ENCODE data around the gene CFAP46. TPM values are rescaled to one million over a fixed set of nuclear protein-coding genes. Genes with fewer than 3 reads are reported as not detected.

The CFAP46 gene
- total RNA-seq, 1 donor from 2014 or later: 0.48 TPM

DNA sequence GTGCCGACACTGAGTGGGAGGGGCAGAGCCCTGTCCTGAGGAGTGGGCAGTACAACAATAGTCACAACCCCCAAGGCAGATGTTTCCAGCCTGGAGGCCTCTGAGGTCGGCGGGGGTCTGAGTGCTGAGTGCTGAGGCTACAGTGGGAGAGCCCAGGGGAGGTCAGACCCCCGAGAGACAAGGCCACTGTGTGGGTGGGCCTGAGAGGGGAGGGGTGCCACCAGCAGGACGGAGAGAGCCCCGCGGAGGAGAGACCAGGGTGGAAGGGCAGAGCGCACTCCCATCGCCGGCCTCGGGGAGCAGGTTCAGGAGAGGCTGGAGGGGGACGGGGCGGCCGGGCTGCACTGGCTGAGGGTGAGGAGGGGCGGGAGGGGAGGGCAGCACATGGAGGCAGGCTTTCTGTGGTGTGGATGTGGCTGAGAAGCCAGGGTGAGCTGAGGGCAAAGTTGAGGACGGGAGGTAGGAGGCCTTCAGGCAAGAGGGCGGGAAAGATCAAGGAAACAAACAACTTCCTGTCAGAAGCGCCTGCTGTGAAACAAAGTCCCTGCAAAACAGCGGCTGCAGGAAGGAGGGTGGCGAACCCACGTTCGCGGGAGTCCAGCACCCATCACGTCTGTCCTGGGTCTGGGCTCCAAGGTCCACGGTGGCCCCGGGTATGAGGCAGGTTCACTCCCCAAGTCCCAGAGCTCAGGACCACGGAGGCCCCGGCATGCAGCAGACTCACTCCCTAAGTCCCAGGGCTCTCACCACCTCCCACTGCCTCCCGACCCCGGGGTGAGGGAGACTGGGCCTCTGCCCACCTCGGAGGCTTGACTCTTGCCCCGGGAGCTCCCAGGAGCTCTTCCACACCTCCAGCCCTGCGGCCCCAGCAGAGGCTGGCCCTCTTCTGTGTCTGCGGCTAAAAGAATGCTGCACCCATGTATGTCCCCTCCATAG, 79.6 kb downstream of the CFAP46 start:
- DNase-seq (ENCODE audit: low spot score): no peak

DNA sequence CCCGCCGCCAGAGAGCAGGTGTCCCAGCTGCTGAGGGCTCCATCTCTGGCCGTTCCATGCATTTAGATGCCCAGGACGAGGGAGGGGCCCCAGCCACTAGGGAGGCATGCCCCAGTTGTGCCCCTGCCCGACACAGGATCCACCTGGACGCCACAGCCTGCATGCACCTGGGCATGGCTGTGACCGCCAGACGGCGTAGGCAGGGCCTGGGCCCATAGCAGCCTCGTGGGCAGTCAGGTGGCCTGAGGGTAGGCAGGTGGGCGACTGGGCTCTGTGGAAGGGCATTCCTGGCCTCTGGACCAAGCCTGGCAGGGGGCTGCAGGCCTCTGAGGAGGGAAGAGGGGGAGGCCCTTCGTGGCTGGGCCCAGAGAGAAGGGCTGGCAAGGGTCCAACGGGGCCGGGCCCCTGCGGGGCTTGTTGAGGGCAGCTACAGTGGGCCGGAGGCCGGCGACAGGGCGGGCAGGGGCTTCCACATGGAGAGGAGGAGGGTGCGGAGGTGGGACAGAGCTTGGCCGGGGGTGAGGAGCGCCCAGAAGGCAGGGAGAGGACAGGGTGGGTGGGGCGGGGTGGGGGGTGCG, 80.4 kb downstream of the CFAP46 start:
- DNase-seq (ENCODE audit: low spot score): no peak

DNA sequence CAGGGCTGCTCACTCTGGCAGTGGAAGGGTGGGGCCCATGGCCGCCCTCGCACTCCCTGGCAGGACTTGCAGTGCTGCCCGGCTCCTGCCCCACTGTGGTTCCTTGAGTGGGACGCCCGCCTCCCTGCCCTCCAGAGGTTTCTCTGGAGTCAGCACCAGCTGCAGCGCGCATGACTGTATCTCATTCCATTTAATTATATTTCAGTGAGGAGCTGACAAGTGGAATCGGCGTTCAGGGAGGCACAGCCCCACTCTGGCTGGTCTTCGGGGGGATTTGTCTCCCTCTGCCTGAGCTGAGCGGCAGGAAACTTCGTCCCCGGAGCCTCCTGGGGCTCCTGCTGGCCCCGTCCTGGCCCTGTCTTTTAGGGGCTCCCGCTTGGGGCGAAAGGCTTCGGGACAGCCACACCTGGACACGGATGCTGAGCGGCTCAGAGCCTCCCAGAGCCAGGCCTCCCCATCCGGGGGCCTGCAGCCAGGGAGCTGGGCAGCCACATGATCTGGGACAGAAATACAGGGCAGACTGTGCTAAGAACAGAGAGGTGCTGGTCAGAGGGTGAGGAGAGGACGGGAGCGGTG, 81.2 kb downstream of the CFAP46 start:
- no peak for DNase-seq (ENCODE audit: low spot score)

DNA sequence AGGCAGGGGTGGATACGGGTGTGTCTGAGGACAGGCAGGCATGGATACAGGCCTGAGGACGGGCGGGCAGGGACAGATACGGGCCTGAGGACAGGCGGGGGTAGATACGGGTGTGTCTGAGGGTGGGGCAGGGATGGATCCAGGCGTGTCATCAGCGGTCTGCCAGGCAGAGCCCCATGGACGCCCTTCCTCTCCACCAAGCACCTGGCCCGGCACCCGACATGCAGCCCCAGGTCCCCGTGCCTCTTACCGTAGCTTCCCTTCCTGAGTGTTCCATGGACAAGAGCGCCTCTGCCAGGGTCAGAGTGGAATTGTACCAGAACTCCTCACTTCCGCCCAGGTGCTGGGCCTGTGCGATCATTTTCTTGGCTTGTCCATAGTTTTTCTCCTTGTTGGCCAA, 81.8 kb downstream of the CFAP46 start:
- DNase-seq (ENCODE audit: low spot score): no peak

DNA sequence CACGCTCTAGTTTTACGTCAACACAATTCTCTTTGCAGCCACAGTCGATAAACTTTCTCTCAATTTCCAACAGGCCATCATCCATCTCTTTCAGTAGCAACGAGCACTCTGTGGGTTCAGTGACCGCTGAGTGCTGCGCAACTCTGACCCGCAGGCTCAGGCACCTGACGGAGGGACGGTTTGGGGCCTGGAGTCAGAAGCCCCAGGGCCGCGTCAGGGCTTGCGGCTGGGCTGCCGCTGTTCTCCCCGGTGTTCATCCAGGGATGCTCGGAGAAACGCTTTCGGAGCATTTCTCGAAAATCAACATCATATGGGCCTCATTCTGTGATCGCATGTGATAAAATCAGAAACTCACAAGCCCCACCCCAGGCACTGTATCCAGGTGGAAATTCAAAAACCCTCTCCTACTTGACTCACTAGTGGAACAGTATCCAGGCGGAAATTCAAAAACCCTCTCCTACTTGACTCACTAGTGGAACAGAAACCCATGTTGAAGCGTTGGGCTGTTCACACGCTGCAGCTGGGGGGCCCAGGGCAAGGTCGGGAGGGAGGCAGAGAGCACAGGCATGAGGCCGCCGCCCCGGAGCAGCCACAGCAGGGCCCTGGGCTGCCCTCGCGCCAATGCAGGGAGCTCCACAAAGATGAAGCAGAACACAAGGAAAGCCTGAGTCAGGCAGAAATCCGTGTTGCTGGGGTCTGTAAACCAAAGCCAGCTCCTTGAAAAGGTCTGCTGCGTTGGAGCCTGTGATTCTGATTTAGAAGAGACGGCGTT, 83.1 kb downstream of the CFAP46 start:
- no peak for DNase-seq (ENCODE audit: low spot score)

DNA sequence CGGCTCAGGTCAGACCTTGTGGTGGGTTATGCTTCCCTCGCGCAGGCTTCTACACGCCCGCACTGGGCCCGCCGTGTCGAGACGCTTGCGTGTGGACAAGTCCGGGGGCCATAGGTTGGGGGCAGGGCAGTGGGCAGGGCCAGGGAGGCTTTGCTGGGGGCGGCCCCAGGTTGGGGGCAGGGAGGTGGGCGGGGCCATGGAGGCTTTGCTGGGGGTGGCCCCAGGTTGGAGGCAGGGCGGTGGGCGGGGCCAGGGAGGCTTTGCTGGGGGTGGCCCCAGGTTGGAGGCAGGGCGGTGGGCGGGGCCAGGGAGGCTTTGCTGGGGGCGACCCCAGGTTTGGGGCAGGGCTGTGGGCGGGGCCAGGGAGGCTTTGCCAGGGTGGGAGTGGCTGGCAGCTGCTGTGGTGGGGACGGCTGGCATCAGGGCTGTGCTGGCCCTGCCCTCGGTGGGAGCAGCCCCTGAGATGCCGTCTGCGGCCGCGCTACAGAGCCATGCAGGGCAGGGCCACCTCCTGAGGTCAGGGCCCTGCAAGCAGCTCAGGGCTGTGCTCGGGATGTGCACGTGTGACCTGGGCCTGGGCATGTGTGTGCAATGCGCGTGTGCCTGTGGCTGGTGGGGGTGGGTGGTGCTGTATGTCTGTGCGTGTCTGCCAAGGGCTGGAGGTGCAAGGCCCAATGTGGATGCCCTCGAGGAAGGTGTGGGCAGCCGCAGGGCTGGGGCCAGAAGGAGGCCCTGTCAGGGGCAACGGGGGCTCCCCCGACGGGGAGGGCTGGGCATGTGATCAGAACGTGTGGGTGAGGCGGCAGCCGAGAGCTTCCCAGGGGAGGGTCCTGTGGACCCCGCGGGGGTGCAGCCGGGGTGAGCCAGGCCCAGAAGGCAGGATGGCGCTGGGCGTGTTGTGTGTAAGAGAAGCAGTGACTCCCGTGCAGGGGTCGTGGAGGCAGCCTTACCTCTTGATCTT, 84.0 kb downstream of the CFAP46 start:
- no peak for DNase-seq (ENCODE audit: low spot score)

DNA sequence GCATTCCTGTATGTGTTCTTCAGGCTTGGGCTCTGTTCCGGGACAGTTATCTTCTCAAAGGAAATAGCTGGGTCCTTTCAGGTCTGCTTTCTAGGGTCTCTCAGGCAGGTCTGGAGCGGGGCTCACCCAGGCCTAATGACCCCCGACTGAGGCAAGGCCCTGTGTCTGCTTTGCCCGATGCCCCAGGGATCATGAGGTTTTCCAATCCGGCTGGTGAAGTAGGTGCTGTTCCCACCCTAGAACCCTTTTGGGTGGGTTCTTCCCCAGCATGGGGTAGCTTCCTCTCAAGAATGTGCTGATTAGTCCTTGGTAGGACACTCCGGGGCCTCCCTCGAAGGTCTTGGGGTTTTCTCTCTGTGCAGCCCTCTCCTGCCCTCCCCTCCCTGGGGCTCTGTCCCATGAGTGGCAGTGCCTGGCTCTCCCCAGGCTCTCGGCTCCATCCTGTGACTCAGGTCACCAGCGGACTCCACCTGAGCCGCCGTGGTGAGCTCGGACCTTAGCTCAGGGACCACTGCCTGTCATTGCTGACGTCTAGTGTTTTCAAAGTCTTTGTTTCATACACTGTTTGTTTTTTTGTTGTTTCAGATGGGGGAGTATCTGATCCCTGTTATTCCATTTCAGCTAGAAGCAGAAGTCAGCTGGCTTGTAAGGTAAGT, 85.4 kb downstream of the CFAP46 start:
- DNase-seq (ENCODE audit: low spot score): no peak

DNA sequence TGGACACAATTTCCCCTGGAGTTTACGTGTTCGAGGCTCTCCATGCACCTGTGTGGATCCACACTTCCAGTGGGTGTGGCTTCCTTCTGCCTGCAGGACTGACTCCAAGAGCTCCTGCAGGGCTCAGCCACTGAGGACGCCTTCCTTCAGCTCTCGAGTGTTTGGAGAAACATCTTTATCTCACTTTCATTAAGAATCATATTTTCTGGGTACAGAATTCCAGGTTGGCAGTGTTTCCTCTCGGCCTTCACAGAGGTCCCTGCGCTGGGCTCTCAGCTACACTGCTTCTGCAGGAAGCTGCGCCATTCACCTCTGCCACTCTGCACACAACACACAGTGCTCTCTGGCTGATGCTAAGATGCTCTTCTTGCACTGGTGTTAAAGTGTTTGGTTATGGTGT, 86.5 kb downstream of the CFAP46 start:
- no peak for DNase-seq (ENCODE audit: low spot score)

DNA sequence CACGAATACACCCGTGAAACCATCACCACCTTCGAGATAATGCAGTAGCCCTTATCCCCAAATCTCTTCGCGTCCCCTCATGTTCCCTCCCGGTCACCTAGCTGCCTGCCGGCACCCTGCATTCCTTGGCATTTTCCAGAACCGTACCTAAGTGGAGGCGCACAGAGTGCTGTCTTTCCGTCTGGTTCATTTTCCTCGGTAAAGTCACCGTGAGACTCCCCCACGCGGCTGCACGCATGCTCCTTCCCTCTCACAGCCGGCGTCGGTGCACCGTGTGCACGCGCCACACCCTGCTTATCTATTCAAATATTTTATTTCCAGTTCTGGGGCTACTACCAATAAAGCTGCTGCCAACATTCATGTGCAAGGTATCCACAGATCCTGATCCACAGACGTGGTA, 90.9 kb downstream of the CFAP46 start:
- DNase-seq (ENCODE audit: low spot score): no peak

DNA sequence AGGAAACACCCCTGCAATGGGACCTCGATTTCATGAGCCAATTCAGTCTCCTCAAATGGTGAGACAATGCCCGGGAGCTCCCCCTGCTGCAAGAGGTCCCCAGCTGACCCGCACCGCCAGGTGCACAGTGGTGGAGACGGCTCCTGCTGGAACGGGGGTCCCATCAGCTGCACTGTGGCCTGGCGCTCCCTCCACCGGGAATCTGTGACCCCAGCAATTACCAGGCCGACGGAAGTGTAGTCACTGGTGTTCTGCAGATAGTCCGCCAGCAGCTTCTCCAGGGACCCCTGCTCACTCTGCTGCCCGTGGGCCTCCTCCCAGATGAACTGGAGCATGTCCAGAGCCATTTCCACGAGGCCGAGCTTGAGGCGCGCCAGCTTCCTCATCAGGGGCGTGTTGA, 91.5 kb downstream of the CFAP46 start:
- DNase-seq (ENCODE audit: low spot score): no peak

DNA sequence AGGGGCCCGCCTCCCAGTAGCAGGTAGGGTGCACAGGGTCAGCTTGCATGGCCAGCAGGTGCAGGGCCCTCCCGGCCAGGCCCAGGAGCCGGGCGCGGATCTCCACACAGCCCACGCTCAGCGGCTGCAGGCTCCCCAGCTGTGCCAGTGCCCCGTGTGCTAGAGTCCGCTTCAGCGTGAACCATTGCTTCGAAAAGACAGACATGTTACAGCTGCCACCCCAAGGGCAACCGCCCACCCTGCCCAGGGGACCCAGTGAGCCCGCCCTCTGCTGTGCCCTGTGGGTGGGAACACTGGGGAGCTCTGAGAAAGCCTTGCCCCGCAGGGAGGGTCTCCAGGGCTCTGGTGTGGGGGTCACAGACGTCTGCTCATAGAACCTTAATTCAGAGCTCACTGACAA, 92.1 kb downstream of the CFAP46 start:
- DNase-seq (ENCODE audit: low spot score): no peak

DNA sequence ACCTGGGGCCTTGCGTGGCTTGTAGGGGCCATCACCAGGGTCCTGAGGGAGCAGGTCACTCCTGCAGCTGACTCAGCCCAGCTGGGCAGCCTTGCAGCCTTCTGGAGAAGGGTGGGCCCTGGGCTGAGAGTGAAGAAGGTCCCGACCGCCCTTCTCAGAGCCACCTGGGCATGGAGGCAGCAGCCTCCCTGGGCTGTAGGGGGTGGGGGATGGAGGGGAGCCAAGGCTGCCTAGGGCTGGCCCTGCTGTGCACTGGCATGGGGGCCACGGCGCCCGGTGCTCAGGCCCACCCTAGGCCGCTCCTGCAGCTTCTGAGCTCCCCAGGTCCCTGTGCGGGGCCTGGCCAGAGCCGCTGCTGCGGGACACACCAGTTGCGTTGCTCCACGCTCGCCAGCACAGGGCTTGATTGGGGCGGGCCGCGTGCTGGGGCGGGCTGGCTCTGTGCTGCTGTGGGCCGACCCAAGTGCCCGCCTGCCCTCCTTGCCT, 92.8 kb downstream of the CFAP46 start:
- DNase-seq (ENCODE audit: low spot score): no peak

DNA sequence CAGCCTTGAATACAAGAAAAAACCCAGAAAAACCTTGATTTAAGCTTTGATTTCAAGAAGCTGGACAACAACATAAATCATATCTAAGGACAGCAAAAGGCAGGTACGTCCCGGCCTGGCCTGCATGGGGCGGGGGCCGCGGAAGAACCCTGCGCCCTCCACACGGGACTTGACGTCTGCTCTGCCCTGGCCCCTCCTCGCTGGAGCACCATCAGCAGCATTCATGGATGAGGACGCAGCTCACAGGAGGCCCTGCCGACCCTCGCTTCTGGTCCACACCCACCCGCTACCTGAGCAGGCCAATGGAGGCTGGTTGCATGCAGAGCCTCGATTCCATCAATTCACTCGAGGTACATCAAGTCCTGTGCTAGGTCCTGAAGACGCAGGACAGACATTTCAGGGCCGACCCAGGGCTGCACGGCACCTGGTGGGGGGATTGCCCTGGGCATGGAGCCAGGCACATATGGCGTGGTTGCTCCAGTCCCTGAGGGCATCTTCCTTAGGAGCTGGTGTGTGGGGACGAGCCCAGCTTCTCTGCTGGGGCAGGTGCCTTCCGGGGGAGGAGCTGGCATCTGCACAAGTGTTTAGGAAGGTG, 93.3 kb downstream of the CFAP46 start:
- DNase-seq (ENCODE audit: low spot score): no peak

DNA sequence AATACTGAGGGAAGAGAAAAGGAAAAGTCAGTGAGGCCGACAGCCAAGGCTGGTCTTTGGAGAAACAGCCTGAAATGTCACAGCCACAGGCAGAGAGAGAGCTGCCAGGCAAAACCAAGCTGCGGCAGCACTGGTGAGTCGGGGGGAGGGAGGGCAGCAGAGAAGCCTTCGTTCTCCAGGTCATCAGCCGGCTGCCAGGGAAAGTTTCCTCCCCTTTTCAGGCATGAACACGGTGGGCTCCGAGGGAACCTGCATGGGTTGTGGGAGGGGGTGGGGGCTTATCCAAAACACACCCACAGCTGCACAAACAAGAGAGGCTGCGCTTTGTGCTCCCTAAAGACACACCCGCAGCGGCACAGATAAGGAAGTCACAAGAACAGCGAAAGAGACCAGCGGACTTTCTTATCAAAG, 94.1 kb downstream of the CFAP46 start:
- DNase-seq (ENCODE audit: low spot score): peak; percentile 47

DNA sequence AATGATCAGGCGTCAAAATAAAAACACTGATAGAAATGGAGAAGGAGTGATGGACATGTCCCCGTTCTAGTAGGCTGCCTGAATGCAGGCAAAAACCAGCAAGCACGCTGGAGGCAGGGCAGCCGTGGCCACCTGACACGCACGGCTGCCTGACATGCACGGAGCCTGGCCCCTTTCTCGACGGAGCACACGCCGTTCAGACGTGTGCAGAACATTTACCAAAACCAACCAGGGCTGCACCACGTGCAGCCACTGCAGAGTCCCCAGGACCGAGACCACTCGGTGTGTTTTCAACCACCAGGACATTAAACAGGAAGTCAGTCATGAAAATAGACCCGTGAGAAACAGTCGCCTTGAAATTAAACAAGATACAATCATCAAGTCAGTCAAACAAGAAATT, 94.5 kb downstream of the CFAP46 start:
- DNase-seq (ENCODE audit: low spot score): no peak

DNA sequence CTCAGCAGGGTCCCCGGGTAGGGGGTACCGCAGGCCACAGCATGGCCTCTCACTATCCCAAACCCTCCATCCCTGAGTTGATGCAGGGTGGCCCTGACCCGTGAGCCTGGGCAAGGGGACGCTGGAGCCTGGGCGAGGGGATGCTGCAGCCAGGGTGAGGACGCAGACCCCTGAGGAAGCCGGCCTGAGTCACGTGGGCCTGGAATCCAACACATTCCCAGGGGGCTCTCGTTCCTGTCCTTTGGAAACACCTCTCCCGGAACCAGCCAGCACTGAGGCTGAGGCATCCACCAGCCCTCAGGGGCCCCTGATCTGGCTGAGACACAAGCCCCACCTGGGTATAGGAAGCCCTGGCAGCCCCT, 95.0 kb downstream of the CFAP46 start:
- DNase-seq (ENCODE audit: low spot score): no peak

DNA sequence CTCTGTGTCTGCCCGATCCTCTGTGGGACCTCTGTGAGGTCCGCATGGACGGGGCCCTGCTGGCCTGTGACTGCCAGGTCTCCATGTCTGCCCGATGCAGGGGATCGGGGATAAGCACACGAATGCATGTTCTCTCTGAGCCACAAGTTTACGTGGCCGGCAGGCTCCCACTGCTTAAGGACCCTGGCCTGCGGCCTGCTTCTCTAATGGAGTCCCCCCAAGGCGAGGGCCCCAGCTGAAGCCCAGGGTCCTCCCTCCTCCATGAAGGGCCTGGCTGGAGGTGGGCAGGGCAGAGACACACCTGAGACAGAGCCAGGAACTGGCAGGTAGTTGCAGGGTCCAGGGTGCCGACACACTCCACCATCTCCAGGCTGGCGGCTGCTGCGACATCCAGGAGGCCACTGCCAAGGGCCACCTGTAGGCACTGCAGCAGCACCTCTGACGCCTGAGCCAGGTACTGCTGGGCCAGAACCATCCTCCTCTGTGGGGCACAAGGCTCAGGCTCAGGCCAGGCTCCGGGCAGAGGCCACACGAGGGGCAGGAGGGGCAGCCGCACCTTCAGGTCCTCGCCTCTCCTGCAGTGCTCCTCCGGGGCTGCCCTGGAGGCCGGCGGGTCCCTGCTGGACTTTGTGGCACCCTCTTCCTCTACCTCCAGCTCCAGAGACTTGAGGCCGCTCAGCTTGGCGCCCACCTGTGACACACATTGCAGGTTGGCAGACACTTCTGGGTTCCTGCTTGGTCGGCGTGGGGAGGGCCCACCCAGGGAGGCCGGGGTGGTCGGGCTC, 95.5 kb downstream of the CFAP46 start:
- DNase-seq (ENCODE audit: low spot score): no peak

DNA sequence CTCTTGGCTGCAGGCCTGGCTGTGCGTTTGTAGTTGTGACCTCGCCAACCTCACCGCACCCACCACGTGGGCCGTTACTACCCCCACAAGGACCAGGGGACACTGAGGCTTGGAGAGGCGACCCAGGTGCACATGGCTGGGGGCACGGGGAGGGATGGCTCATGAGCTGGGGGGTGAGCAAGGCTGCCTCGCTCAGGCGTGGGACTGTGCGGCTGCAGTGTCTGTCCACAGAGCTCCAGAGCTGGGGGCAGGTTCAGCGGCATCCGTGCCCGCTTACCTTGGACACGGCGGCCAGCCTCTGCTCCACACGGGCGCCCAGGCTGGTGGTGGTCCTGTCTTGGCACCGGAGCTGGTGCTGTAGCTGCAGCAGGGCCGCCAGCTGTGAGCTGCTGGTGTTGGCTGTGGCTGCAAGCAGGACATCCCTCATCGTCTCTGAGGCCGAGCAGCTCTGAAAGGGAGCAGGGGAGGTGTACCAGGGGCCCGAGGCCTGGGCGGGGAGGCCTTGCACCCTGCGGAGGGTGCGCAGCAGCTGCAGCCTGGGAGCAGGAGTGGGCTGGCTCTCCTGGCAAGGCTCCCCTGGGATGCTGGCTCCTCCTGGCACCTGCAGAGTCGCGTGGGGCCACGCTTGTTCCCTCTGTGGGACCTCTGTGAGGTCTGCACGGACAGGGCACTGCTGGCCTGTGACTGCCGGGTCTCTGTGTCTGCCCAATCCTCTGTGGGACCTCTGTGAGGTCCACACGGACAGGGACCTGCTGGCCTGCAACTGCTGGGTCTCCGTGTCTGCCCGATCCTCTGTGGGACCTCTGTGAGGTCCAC, 96.4 kb downstream of the CFAP46 start:
- no peak for DNase-seq (ENCODE audit: low spot score)
